ENCODE measurements around the gene POLH. TPM values are rescaled to one million over a fixed set of nuclear protein-coding genes. Genes with fewer than 3 reads are reported as not detected.

Gene POLH
- total RNA-seq, 2 donors from 2014 or later = 5.5 to 6.2 TPM

DNA sequence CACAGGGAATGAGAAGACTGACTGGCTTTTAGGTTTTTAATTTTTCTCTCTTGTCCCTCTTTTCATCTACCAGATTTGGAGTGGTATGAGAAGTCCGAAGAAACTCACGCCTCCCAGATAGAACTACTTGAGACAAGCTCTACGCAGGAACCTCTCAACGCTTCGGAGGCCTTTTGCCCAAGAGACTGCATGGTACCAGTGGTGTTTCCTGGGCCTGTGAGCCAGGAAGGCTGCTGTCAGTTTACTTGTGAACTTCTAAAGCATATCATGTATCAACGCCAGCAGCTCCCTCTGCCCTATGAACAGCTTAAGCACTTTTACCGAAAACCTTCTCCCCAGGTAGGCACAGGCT lies 60.3 kb downstream of the POLH start:
- peak overlapping the region; percentile 89 to 91 for H3K27ac ChIP-seq
- DNase-seq (ENCODE audit: low spot score) = no peak
- peak overlapping the region; percentile 75 to 86 for H3K4me3 ChIP-seq
- no peaks in the 10 kb centered on the region for H3K9me3 ChIP-seq
- TF ChIP-seq, protein P1, sequence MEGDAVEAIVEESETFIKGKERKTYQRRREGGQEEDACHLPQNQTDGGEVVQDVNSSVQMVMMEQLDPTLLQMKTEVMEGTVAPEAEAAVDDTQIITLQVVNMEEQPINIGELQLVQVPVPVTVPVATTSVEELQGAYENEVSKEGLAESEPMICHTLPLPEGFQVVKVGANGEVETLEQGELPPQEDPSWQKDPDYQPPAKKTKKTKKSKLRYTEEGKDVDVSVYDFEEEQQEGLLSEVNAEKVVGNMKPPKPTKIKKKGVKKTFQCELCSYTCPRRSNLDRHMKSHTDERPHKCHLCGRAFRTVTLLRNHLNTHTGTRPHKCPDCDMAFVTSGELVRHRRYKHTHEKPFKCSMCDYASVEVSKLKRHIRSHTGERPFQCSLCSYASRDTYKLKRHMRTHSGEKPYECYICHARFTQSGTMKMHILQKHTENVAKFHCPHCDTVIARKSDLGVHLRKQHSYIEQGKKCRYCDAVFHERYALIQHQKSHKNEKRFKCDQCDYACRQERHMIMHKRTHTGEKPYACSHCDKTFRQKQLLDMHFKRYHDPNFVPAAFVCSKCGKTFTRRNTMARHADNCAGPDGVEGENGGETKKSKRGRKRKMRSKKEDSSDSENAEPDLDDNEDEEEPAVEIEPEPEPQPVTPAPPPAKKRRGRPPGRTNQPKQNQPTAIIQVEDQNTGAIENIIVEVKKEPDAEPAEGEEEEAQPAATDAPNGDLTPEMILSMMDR (IDR thresholded peaks at IDR 0.05) = no peak
- no peaks in the 10 kb centered on the region for H3K27me3 ChIP-seq
- H3K4me1 ChIP-seq = peaks cover 0 to 47% of the 10 kb centered on the region in 2 donors
- H3K36me3 ChIP-seq = peaks cover 23% of the 10 kb centered on the region

GRCh38 chr6:43639984-43640800 lies 64.2 kb downstream of the POLH start:
- H3K36me3 ChIP-seq = peaks cover 36% of the 10 kb centered on the region
- H3K4me1 ChIP-seq = peaks cover 0 to 50% of the 10 kb centered on the region in 2 donors
- no peaks in the 10 kb centered on the region for H3K9me3 ChIP-seq
- no peaks in the 10 kb centered on the region for H3K27me3 ChIP-seq
- H3K27ac ChIP-seq = no peak overlapping the region
- DNase-seq (ENCODE audit: low spot score) = no peak
- H3K4me3 ChIP-seq = no peak overlapping the region
- TF ChIP-seq, protein P1 (IDR thresholded peaks at IDR 0.05) = no peak

- peaks cover 24% of the 10 kb centered on the region for H3K36me3 ChIP-seq
- peak within 1 kb of the TSS; percentile 46 to 63 for H3K4me3 ChIP-seq
- TF ChIP-seq, protein P1 (IDR thresholded peaks at IDR 0.05) = no peak
- peaks cover 0 to 17% of the 10 kb centered on the region in 2 donors for H3K4me1 ChIP-seq
- no peak for DNase-seq (ENCODE audit: low spot score)
- H3K27me3 ChIP-seq = no peaks in the 10 kb centered on the region
- peak within 1 kb of the TSS; percentile 12 to 29 for H3K27ac ChIP-seq
- H3K9me3 ChIP-seq = no peaks in the 10 kb centered on the region
Observed at GRCh38 chr6:43644940-43645612, 69.1 kb downstream of the POLH start, which contains the start of gene RSPH9. Gene RSPH9 (plus strand): TSS chr6:43645036. CDS start chr6:43645099, 63 bp downstream.

DNA sequence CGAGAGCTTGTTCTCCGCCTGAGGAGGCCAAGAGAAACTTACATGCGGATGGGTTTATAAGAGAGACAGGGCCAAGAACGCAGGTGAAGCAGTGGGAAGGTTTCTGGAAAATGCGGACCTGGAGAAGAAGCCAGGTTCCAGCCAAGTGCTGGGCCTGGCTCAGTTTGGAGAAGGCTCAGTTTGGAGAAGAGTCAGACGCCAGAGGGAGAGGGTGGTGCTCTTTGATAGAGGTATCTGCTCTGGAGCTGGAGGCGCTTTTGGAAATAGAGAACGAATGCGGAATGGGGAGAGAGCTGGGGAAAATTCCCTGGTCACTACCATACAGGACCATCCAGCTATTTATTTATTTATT lies 69.6 kb downstream of the POLH start:
- Histone ChIP-seq H3K27me3 (no peaks in the 10 kb centered on the region), H3K4me3 (peak overlapping the region; percentile 46 to 63), H3K9me3 (no peaks in the 10 kb centered on the region), H3K4me1 (peaks cover 0 to 17% of the 10 kb centered on the region in 2 donors), H3K36me3 (peaks cover 19% of the 10 kb centered on the region), H3K27ac (no peak overlapping the region)
- TF ChIP-seq, protein P1 (IDR thresholded peaks at IDR 0.05) = no peak
- DNase-seq (ENCODE audit: low spot score) = no peak

GRCh38 chr6:43647613-43648012 lies 71.6 kb downstream of the POLH start:
- Histone ChIP-seq H3K27ac (no peak overlapping the region), H3K4me1 (peaks cover 0 to 17% of the 10 kb centered on the region in 2 donors), H3K4me3 (no peak overlapping the region), H3K9me3 (no peaks in the 10 kb centered on the region), H3K36me3 (peaks cover 3% of the 10 kb centered on the region), H3K27me3 (no peaks in the 10 kb centered on the region)
- TF ChIP-seq, protein P1 (IDR thresholded peaks at IDR 0.05) = no peak
- DNase-seq (ENCODE audit: low spot score) = no peak
